ENCODE results near the gene SIRPD. TPM values are rescaled to one million over a fixed set of nuclear protein-coding genes. Genes with fewer than 3 reads are reported as not detected.

The SIRPD gene
- total RNA-seq, 3 donors from 2014 or later = not detected

DNA sequence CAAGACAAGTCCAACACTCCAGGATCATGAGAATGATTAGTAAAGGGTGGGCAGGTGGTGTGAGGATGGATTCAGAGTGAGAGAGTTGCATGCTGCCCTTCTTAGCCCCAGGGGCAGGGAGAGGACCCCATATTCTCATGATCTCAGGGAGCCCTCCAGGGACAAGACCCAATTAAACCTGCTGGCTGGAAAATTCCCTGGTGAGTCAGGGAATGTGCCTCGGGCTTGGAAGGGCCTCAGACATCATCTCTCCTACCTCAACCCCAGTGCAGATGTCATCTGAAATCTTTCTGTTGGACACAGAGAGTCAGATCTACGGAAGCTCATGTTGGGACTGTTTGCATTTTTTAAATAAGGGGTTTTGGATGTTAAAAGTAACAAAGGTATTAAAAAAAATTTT lies 9.2 kb upstream of the SIRPD start:
- Mint-ChIP-seq H3K4me1 (ENCODE audit: low read depth) (peaks cover 2% of the 10 kb centered on the region), H3K4me3 (no peak overlapping the region), H3K36me3 (ENCODE audit: insufficient read depth) (peaks cover 16% of the 10 kb centered on the region), H3K27me3 (ENCODE audit: low read depth) (no peaks in the 10 kb centered on the region), H3K9me3 (peaks cover 3% of the 10 kb centered on the region)
- DNase-seq (no peak), ATAC-seq (no peak)

DNA sequence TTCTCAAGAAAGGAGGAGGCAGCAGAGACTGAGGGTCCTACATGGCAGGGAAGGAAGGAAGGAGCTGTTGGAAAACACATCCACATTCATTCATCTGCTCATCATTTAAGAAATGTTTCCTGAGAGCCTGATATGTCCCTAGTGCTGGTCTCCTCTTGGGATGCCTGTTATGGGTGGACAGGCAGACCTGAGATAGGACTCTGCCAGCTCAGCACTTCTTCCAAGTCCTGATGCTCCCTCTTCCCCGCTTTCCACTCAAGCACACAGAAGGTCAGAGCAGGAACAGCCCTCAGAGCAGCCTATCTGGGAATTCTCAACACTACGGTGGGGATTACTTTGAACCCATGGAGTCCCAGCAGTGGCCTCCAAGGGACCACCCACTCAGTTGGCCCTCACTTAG lies 8.0 kb upstream of the SIRPD start:
- no peak for ATAC-seq
- Mint-ChIP-seq H3K4me1 (ENCODE audit: low read depth) (peaks cover 4% of the 10 kb centered on the region), H3K36me3 (ENCODE audit: insufficient read depth) (peaks cover 16% of the 10 kb centered on the region), H3K4me3 (no peak overlapping the region), H3K27me3 (ENCODE audit: low read depth) (no peaks in the 10 kb centered on the region), H3K9me3 (peaks cover 3% of the 10 kb centered on the region)
- DNase-seq = no peak

DNA sequence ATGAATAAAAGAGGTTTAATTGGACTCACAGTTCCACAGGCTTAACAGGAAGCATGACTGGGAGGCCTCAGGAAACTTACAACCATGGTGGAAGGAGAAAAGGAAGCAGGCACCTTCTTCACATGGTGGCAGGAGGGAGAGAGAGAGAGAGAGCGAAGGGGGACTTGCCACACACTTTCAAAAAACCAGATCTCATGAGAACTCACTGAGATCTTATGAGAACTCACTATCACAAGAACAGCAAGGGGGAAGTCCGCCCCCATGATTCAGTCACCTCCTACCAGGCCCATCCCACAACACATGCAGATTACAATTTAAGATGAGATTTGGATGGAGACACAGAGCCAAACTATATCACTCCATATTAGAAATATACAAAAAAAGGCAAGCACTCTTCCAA lies 6.1 kb upstream of the SIRPD start:
- Mint-ChIP-seq H3K36me3 (ENCODE audit: insufficient read depth) (peaks cover 13% of the 10 kb centered on the region), H3K4me1 (ENCODE audit: low read depth) (peaks cover 4% of the 10 kb centered on the region), H3K9me3 (peaks cover 3% of the 10 kb centered on the region), H3K27me3 (ENCODE audit: low read depth) (no peaks in the 10 kb centered on the region), H3K4me3 (no peak overlapping the region)
- no peak for ATAC-seq
- no peak for DNase-seq

DNA sequence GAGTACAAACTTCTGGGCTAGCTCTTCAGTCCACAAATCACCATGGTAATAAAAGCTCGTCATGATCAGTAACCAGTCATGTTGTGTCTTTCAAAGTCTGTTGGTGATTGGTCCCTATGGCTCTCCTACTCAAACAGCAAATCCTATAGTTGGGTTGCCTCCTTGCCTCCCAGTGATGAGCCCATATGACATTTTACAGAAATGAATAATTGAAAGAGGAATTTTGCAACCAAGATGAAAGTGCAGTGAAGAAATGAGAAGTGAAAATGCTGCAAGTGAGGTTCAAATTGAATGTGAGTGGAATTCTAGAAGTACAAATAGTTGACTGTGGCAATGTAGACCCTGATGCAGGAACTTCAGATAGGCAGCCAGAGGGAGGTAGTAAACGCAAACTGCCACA lies 5.1 kb upstream of the SIRPD start:
- peaks cover 13% of the 10 kb centered on the region for H3K36me3 Mint-ChIP-seq (ENCODE audit: insufficient read depth)
- no peaks in the 10 kb centered on the region for H3K27me3 Mint-ChIP-seq (ENCODE audit: low read depth)
- peaks cover 4% of the 10 kb centered on the region for H3K4me1 Mint-ChIP-seq (ENCODE audit: low read depth)
- H3K9me3 Mint-ChIP-seq = peaks cover 3% of the 10 kb centered on the region
- DNase-seq (no peak), ATAC-seq (no peak)
- H3K4me3 Mint-ChIP-seq = no peak overlapping the region

DNA sequence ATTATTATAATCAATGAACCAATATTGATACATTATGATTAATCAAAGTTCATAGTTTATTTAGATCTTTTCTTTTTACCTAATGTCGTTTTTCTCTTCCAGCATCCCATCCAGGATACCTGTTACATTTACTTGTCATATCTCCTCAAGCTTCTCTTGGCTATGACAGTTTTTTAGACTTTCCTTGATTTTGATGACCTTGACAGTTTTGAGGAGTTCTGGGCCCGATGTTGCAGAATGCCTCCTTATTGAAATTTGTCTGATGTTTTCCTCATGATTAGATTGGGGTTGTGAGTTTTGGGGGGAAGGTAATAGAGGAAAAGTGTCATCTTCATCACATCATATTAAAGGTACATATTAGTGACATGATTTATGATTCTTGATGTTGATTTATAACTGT lies 3.8 kb upstream of the SIRPD start:
- H3K4me1 Mint-ChIP-seq (ENCODE audit: low read depth) = peaks cover 6% of the 10 kb centered on the region
- DNase-seq (no peak), ATAC-seq (no peak)
- H3K36me3 Mint-ChIP-seq (ENCODE audit: insufficient read depth) = peaks cover 13% of the 10 kb centered on the region
- no peaks in the 10 kb centered on the region for H3K27me3 Mint-ChIP-seq (ENCODE audit: low read depth)
- H3K4me3 Mint-ChIP-seq = no peak overlapping the region
- H3K9me3 Mint-ChIP-seq = peaks cover 3% of the 10 kb centered on the region

DNA sequence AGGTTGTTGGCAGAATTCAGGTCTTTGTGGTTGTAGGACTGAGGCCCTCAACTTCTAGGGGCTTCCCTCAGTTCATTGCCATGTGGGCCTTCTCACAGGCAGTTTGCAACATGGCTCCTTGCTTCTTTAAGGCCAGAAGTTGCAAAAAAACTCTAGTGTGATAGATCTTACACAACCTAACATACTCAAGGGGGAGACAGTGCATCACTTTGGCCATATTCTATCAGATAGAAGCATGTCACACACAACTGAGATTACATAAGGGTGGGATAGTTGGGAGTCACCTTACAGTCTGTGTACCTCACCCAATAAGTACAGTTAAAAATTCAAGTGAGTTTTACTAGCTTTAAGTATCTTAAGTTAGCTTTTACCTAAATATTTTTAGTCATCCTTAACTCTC lies 1.6 kb downstream of the SIRPD start:
- H3K36me3 Mint-ChIP-seq (ENCODE audit: insufficient read depth) = no peaks in the 10 kb centered on the region
- peaks cover 8% of the 10 kb centered on the region for H3K4me1 Mint-ChIP-seq (ENCODE audit: low read depth)
- H3K9me3 Mint-ChIP-seq = peaks cover 4% of the 10 kb centered on the region
- peak; percentile 35 to 48 for ATAC-seq
- H3K27me3 Mint-ChIP-seq (ENCODE audit: low read depth) = no peaks in the 10 kb centered on the region
- no peak overlapping the region for H3K4me3 Mint-ChIP-seq
- no peak for DNase-seq

DNA sequence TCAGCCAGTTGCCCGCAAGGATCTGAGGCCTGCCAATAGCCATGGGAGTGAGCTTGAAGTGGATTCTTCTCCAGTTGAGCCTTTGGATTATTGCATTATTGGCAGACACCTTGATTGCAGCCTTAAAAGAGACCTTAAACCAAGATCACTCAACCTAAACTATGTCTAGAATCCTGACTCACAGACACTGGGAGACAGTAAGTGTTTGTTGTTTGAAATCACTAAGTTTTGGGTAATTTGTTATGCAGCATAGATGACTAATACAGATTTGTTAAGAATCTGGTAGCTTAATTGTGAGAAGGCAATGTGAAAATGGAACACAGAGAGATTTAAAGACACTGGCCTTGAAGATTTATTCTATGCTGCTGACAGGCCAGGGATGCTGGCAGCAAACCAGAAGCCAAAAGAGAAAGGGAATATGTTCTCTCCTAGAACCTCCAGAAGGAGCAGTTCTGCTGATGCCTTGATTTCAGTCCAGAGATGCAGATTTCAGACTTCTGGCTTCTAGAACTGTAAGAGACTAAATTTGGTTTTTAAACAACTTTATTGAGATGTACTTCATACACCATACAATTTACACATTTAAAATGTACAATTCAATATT lies 17.6 kb downstream of the SIRPD start:
- no peaks in the 10 kb centered on the region for H3K36me3 Mint-ChIP-seq (ENCODE audit: insufficient read depth)
- no peak for ATAC-seq
- no peaks in the 10 kb centered on the region for H3K27me3 Mint-ChIP-seq (ENCODE audit: low read depth)
- H3K4me3 Mint-ChIP-seq = no peak overlapping the region
- DNase-seq = no peak
- peaks cover 16% of the 10 kb centered on the region for H3K4me1 Mint-ChIP-seq (ENCODE audit: low read depth)
- peaks cover 16% of the 10 kb centered on the region for H3K9me3 Mint-ChIP-seq

DNA sequence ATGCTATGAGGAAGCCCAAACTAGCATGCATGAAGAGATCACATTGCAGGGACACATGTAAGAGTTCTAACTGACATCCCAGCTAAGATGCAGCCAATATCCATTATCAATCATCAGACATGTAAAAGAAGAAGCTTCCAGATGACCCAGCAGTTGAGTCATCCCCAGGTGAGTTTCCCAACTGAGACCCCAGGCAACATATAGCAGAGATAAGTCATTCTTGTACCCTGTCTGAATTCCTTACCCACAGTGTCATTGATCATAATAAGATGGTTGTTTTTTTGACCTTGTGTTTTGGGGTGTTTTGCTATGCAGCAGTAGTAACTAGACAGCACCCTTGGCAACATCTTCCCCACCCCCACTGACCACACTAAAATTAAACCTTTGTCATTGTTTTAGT lies 18.9 kb downstream of the SIRPD start:
- ATAC-seq (no peak), DNase-seq (no peak)
- no peaks in the 10 kb centered on the region for H3K27me3 Mint-ChIP-seq (ENCODE audit: low read depth)
- no peak overlapping the region for H3K4me3 Mint-ChIP-seq
- H3K4me1 Mint-ChIP-seq (ENCODE audit: low read depth) = peaks cover 16% of the 10 kb centered on the region
- no peaks in the 10 kb centered on the region for H3K36me3 Mint-ChIP-seq (ENCODE audit: insufficient read depth)
- H3K9me3 Mint-ChIP-seq = peaks cover 16% of the 10 kb centered on the region

DNA sequence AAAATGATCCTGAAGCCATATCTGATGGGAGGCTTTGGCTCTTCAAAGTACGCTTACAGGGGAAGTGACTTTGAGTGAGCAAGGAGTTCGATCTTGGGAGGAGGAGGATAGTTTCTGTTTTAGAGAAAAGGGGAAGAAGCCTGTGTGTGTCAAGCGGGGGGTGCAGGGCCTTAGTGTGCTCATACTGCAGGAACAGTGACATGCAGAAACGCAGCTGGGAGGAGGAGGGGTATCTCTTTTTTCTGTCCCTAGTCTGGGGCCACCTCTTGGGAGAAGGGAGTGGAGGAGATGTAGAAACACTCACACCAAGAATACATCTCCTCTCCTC lies 19.8 kb downstream of the SIRPD start:
- Mint-ChIP-seq H3K9me3 (peaks cover 16% of the 10 kb centered on the region), H3K27me3 (ENCODE audit: low read depth) (no peaks in the 10 kb centered on the region), H3K36me3 (ENCODE audit: insufficient read depth) (no peaks in the 10 kb centered on the region), H3K4me1 (ENCODE audit: low read depth) (peaks cover 16% of the 10 kb centered on the region), H3K4me3 (no peak overlapping the region)
- no peak for ATAC-seq
- no peak for DNase-seq

DNA sequence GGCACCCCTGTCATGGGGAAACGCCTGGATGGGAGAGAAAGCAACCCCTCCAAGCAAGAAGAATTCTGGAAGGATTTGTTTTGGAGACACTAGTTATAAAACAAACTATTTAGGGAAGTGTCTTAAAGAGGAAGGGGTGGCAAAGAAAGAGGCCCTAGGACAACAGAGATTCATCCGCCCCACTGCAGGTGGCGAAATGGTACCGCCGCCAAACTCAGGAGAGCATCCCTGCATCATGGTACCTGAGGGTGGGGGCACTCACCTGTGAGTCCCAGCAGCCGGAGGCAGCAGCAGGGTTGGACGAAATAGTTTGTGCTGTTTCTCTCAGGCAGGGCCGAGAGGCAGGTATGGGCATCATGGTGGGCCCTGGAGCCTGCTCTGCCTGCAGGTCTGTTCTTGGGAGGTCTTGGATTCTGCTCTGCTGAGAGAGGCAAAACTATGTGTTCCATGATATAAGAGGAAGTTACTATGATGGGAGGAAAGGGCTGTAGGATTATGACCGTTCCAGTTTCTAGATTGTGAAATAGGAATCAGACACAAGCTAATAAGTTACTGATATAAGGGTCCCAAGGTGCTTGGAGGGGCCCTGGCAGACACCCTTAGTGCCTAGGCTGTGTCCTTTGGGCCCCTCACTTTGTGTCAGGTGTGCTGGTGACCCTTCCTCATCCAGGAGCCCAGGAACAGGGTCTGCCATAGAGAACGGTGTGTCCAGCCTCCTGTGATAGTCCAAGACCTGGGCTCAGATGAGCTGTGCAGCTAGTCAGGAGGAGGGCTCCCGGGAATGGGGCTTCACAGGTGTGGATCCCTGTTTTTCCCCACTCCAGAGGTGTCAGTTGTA lies 20.4 kb downstream of the SIRPD start:
- Mint-ChIP-seq H3K9me3 (peaks cover 16% of the 10 kb centered on the region), H3K27me3 (ENCODE audit: low read depth) (no peaks in the 10 kb centered on the region), H3K4me3 (no peak overlapping the region), H3K4me1 (ENCODE audit: low read depth) (peaks cover 16% of the 10 kb centered on the region), H3K36me3 (ENCODE audit: insufficient read depth) (no peaks in the 10 kb centered on the region)
- no peak for ATAC-seq
- DNase-seq = no peak

DNA sequence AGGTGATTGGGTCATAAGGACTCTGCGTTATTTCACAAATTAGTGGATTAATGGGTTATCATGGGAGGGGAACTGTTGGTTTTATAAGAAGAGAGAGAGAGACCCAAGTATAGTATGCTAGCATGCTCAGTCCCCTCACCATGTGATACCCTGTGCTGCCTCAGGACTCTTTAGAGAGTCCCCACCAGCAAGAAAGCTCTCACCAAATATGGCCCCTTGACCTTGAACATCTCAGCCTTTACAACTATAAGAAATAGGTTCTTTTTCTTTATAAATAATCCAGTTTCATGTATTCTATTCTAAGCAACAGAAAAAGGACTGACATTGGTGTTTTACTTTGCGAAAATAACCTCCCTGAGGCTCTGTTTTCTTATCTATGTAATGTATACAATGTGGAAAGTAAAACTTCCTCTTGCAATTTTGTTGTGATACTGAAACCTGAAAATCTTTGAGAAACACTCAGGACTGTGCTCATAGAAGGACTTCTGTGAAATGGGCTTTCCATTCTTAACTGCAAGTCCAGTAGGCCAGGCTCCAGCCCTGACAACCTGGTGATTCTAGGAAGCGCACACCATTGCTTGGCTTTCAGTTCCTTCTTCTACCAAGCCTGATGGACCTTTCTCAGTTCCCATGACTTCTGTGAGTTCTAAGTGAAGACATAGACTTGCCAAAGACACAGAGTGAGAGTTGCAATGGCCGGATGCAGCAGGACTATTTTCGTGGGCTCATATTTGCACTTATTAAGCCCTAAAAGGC lies 21.9 kb downstream of the SIRPD start:
- Mint-ChIP-seq H3K27me3 (ENCODE audit: low read depth) (peaks cover 4% of the 10 kb centered on the region), H3K9me3 (peaks cover 6% of the 10 kb centered on the region), H3K4me1 (ENCODE audit: low read depth) (peaks cover 16% of the 10 kb centered on the region), H3K36me3 (ENCODE audit: insufficient read depth) (no peaks in the 10 kb centered on the region), H3K4me3 (no peak overlapping the region)
- no peak for ATAC-seq
- DNase-seq = no peak

DNA sequence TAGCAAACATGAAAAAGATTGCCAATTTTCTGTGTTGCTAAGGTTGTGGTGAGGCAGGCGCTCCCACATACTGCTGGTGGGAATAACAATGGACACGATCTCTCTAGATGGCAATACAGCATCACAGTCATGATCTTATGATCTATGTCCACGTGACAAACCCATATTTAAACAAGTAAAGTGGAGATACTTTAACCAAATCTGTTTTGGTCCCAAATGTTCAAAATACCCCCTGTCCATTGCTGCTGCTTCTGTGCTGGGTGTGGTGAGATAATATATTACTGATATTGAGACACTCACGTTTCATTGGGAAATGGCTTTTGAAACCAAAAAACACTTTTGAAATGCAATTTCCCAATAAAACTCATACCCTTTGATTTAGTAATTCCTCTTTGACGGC lies 23.0 kb downstream of the SIRPD start:
- Mint-ChIP-seq H3K36me3 (ENCODE audit: insufficient read depth) (no peaks in the 10 kb centered on the region), H3K9me3 (peaks cover under 1% of the 10 kb centered on the region), H3K4me3 (no peak overlapping the region), H3K27me3 (ENCODE audit: low read depth) (peaks cover 6% of the 10 kb centered on the region), H3K4me1 (ENCODE audit: low read depth) (peaks cover 16% of the 10 kb centered on the region)
- DNase-seq (no peak), ATAC-seq (no peak)

DNA sequence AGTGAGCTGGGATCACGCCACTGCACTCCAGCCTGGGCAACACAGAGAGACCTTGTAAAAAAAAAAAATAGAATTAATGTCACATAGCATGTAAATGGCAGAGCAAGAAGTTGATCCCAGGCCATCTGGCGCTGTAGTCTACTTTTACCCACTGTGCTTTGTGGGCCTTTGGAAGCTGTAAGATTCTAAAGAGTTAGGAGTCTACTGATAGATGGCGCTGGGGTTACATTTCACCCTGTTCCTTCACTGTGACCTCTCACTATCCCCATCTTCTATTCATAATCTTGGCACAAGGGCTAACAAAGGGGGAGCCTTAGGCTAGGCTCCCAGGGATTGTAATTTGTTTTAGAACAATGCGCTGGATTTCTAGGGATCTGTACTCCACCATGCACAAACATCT lies 24.4 kb downstream of the SIRPD start:
- ATAC-seq (no peak), DNase-seq (no peak)
- H3K4me1 Mint-ChIP-seq (ENCODE audit: low read depth) = peaks cover 11% of the 10 kb centered on the region
- H3K4me3 Mint-ChIP-seq = no peak overlapping the region
- H3K36me3 Mint-ChIP-seq (ENCODE audit: insufficient read depth) = no peaks in the 10 kb centered on the region
- H3K27me3 Mint-ChIP-seq (ENCODE audit: low read depth) = peaks cover 6% of the 10 kb centered on the region
- H3K9me3 Mint-ChIP-seq = peaks cover 3% of the 10 kb centered on the region

DNA sequence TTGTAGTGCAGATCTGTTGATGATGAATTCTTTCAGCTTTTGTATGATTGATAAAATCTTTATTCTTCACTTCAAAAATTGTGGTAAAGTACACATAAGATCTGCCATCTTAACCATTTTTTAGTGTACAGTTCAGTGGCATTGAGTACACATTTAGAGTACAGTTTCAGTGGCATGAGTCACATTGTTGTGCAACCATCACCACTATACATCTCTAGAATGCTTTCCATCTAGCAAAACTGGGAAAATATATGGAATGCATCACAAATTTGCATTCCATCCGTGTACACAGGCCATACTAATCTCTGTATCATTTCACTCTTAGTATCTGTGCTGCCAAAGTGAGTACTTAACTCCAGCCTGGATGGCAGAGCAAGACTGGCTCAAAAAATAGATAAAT lies 28.7 kb downstream of the SIRPD start:
- ATAC-seq = no peak
- peaks cover 6% of the 10 kb centered on the region for H3K9me3 Mint-ChIP-seq
- DNase-seq = no peak
- no peak overlapping the region for H3K4me3 Mint-ChIP-seq
- peaks cover 3% of the 10 kb centered on the region for H3K4me1 Mint-ChIP-seq (ENCODE audit: low read depth)
- H3K36me3 Mint-ChIP-seq (ENCODE audit: insufficient read depth) = no peaks in the 10 kb centered on the region
- H3K27me3 Mint-ChIP-seq (ENCODE audit: low read depth) = peaks cover 6% of the 10 kb centered on the region

DNA sequence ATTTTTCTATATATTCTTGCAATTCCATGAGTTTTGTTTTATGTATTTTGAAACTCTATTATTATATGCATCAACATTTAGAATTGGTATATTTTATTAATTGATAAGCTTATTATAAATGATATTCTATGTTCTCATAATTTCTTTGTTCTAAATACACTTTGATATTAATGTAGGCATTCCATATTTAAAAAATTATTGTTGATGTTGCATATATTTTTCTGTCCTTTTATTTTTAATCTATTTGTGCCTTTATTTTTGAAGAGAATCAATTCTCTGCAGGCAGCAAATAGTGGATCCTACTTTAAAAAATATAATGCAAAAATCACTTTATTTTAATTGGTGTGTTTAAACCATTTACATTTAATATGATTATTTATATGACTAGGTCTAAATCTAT lies 29.6 kb downstream of the SIRPD start:
- Mint-ChIP-seq H3K4me1 (ENCODE audit: low read depth) (peaks cover 3% of the 10 kb centered on the region), H3K27me3 (ENCODE audit: low read depth) (peaks cover 6% of the 10 kb centered on the region), H3K36me3 (ENCODE audit: insufficient read depth) (no peaks in the 10 kb centered on the region), H3K9me3 (peaks cover 6% of the 10 kb centered on the region), H3K4me3 (no peak overlapping the region)
- no peak for ATAC-seq
- no peak for DNase-seq
